DND-41 (cell line): ENCODE results near the gene CARD19.

Experiments
- ATAC-seq: fragments of 200-7000 bp; cut with Tn5 transposase; 3 replicates; pipeline ENCODE4 v1.9.1; 2021; ENCODE audit warnings: low read depth; ENCODE audit not compliant: insufficient read depth
- DNase-seq: peaks from one replicate; pipeline ENCODE4 v3.0.0-alpha.2; 2020
- H2AFZ ChIP-seq: 2 replicates; pipeline ENCODE4 v1.6.0; 2012; ENCODE audit warnings: low read depth, low read length
- H3K27ac ChIP-seq: 2 replicates; pipeline ENCODE4 v1.5.1; 2012; ENCODE audit warnings: low read length, inconsistent platforms
- H3K27me3 ChIP-seq: fragments of 200-600 bp; sonication (generic); 2 replicates; pipeline ENCODE4 v1.6.0; 2012; ENCODE audit warnings: low read length, mild to moderate bottlenecking, inconsistent platforms; ENCODE audit not compliant: insufficient read depth, poor library complexity
- H3K36me3 ChIP-seq: 2 replicates; pipeline ENCODE4 v1.5.1; 2012; ENCODE audit warnings: low read length, inconsistent platforms; ENCODE audit not compliant: insufficient read depth
- H3K4me1 ChIP-seq: 2 replicates; pipeline ENCODE4 v1.5.1; 2012; ENCODE audit warnings: mild to moderate bottlenecking, low read length; ENCODE audit not compliant: insufficient read depth
- H3K4me2 ChIP-seq: 2 replicates; pipeline ENCODE4 v1.6.0; 2012; ENCODE audit warnings: mild to moderate bottlenecking, moderate library complexity, low read length, inconsistent platforms; ENCODE audit not compliant: insufficient read depth
- H3K4me3 ChIP-seq, 2 experiments: fragments of 200-600 bp in 1 of 2; shearing (Covaris generic) in 1 of 2; 2 replicates each; pipeline ENCODE4 v1.5.1; 2012 to 2016; ENCODE audit warnings: inconsistent platforms in 2 of 2, low read length in 2 of 2, mild to moderate bottlenecking in 2 of 2, low read depth in 1 of 2, moderate library complexity in 1 of 2
- H3K79me2 ChIP-seq: 2 replicates; pipeline ENCODE4 v1.6.0; 2012; ENCODE audit warnings: low read length, inconsistent platforms; ENCODE audit not compliant: insufficient read depth
- H3K9ac ChIP-seq: 2 replicates; pipeline ENCODE4 v1.6.0; 2012; ENCODE audit warnings: low read depth, mild to moderate bottlenecking, inconsistent platforms, low read length, moderate library complexity
- H3K9me3 ChIP-seq: 2 replicates; pipeline ENCODE4 v1.5.1; 2012; ENCODE audit warnings: low read length, moderate library complexity, mild to moderate bottlenecking, inconsistent platforms; ENCODE audit not compliant: insufficient read depth, severe bottlenecking
- H4K20me1 ChIP-seq: 2 replicates; pipeline ENCODE4 v1.6.0; 2012; ENCODE audit warnings: low read length; ENCODE audit not compliant: insufficient read depth
- CTCF ChIP-seq: IDR thresholded peaks from 2 replicates; pipeline ENCODE4 v1.5.1; 2012; ENCODE audit warnings: borderline replicate concordance, low read length, moderate library complexity, mild to moderate bottlenecking; ENCODE audit not compliant: poor library complexity, severe bottlenecking; ENCODE audit errors: extremely low read depth
- EZH2 ChIP-seq: IDR thresholded peaks from 3 replicates; pipeline ENCODE4 v1.6.1; 2012; ENCODE audit warnings: borderline replicate concordance, low read depth, mild to moderate bottlenecking, moderate library complexity, low read length, inconsistent platforms; ENCODE audit not compliant: severe bottlenecking

The CARD19 gene

DNA sequence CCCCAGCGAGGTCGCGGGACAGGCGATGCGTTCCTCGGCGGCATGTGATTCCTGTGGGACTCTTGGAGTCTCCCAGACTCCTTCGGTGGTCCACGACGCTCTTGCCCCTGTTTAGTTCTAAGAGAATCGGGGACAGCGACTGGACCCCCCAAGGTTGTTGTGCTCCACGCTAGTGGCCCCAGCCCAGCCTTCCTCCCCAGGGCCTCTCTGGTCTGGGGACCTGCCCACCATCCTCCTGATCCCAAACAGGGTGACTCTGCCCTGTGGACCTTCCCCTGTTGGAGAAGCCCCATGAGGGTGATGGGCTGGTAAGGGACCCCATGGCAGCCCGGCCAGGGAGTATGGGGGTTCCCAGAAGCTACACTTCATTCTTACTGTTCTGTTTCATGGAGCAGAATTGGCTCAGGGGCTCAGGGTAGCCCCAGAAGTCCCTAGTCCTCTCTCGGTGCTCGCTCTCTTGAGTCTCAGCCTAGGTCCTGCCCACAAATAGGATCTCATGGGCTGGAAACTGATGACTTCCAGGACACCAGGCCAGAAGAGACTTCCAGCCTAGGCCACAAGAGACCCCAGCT, 880 bp downstream of the CARD19 start:
- H3K4me3 ChIP-seq: peak overlapping the region; percentile 79 to 83; a peak in 3 of 4 replicates
- DNase-seq: no peak
- peak overlapping the region; percentile 78 for H3K9ac ChIP-seq
- no peaks in the 10 kb centered on the region for H3K27me3 ChIP-seq
- ATAC-seq: no peak
- no peaks in the 10 kb centered on the region; the same call in 1 of the 2 replicates for H3K36me3 ChIP-seq
- H3K9me3 ChIP-seq: no peaks in the 10 kb centered on the region
- peak overlapping the region; percentile 91 for H3K4me2 ChIP-seq
- H4K20me1 ChIP-seq: no peaks in the 10 kb centered on the region
- peaks cover 33% of the 10 kb centered on the region for H3K4me1 ChIP-seq
- peaks cover 18% of the 10 kb centered on the region for H3K79me2 ChIP-seq
- H3K27ac ChIP-seq: peak overlapping the region; percentile 58; the same call in 1 of the 2 replicates
- no peak overlapping the region for H2AFZ ChIP-seq
- TF ChIP-seq EZH2 (no peak), CTCF (no peak)

- ATAC-seq (no peak), DNase-seq (no peak)
- Histone ChIP-seq H3K9ac (peak overlapping the region; percentile 78), H4K20me1 (no peaks in the 10 kb centered on the region), H3K9me3 (no peaks in the 10 kb centered on the region), H3K27me3 (no peaks in the 10 kb centered on the region), H2AFZ (no peak overlapping the region), H3K4me2 (peak overlapping the region; percentile 91), H3K27ac (no peak overlapping the region), H3K79me2 (peaks cover 18% of the 10 kb centered on the region), H3K4me1 (peaks cover 33% of the 10 kb centered on the region), H3K4me3 (peak overlapping the region in 1 of 2 experiments; percentile 83; a peak in 2 of 4 replicates), H3K36me3 (no peaks in the 10 kb centered on the region; the same call in 1 of the 2 replicates)
- TF ChIP-seq EZH2 (no peak), CTCF (no peak)
Observed at GRCh38 chr9:93097511-93098201, 1.6 kb downstream of the CARD19 start.

DNA sequence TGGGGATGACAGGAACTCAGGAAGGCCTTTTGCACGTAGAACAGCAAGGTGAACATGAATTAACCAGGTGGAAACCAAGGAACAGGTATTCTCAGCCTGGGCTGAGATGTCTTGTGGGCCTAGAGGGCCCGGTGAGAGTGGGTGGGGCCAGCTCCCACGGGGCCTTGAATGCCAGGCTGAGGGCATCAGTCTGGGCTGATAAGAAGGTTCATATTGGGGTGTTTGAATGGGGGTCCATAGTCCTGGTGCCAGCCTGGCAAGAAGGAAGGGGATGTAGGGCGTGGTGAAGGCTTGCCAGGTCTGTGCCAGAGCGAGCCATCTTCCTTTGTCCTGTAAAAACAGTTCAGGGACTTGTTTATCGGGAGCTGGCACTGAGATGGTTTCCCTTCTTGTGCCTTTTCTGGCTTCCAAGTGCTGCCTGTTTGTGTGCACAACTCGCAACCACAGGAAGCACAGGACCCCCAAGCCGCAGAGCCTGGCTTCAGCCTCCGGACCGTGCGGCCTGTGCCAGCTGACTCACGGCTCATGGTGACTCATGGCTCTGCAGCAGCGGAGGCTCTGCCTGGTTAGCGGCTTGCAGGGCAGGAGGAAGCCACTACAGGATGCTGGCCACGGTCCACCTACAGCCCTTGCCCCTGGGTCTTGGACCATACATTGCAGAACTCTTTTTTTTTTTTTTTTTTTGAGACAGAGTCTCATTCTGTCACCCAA, 2.4 kb downstream of the CARD19 start:
- Histone ChIP-seq H3K9me3 (no peaks in the 10 kb centered on the region), H2AFZ (no peak overlapping the region), H3K4me3 (no peak overlapping the region), H3K27ac (no peak overlapping the region), H3K79me2 (peaks cover 18% of the 10 kb centered on the region), H3K36me3 (no peaks in the 10 kb centered on the region; the same call in 1 of the 2 replicates), H4K20me1 (no peaks in the 10 kb centered on the region), H3K27me3 (no peaks in the 10 kb centered on the region), H3K9ac (no peak overlapping the region), H3K4me2 (peak overlapping the region; percentile 91), H3K4me1 (peaks cover 33% of the 10 kb centered on the region)
- TF ChIP-seq CTCF (no peak), EZH2 (no peak)
- ATAC-seq (no peak), DNase-seq (no peak)
